ENCODE data around the gene SARS1. TPM values are rescaled to one million over a fixed set of nuclear protein-coding genes. Genes with fewer than 3 reads are reported as not detected.

The SARS1 gene
- polyA plus RNA-seq, 3 donors: 117 to 144 (median 143) TPM

GRCh38 chr1:109258481-109259466 is 45.1 kb downstream of the SARS1 start:
- no peak for DNase-seq

GRCh38 chr1:109259674-109260557 is 46.2 kb downstream of the SARS1 start:
- no peak for DNase-seq

- no peak for DNase-seq
Observed at GRCh38 chr1:109261006-109261405, 47.3 kb downstream of the SARS1 start.

GRCh38 chr1:109261578-109261977 is 47.9 kb downstream of the SARS1 start:
- DNase-seq: no peak

- DNase-seq: no peak
Observed at GRCh38 chr1:109262231-109263055, 48.7 kb downstream of the SARS1 start.

- DNase-seq: no peak
Observed at GRCh38 chr1:109263234-109263596, 49.5 kb downstream of the SARS1 start.

- peak; percentile 86 for DNase-seq
Observed at GRCh38 chr1:109263597-109264378, 50.1 kb downstream of the SARS1 start.

- no peak for DNase-seq
Observed at GRCh38 chr1:109264379-109264755, 50.6 kb downstream of the SARS1 start.

- DNase-seq: no peak
Observed at GRCh38 chr1:109265016-109265415, 51.3 kb downstream of the SARS1 start.

GRCh38 chr1:109265741-109266330 is 52.1 kb downstream of the SARS1 start:
- no peak for DNase-seq

GRCh38 chr1:109266965-109267364 is 53.2 kb downstream of the SARS1 start:
- DNase-seq: no peak

GRCh38 chr1:109267743-109268300 is 54.1 kb downstream of the SARS1 start:
- no peak for DNase-seq

GRCh38 chr1:109268431-109269211 is 54.9 kb downstream of the SARS1 start:
- no peak for DNase-seq

GRCh38 chr1:109269212-109269980 is 55.7 kb downstream of the SARS1 start:
- DNase-seq: no peak

- DNase-seq: no peak
Observed at GRCh38 chr1:109269981-109270622, 56.4 kb downstream of the SARS1 start.

- no peak for DNase-seq
Observed at GRCh38 chr1:109270623-109271317, 57.1 kb downstream of the SARS1 start.

- no peak for DNase-seq
Observed at GRCh38 chr1:109271458-109271857, 57.7 kb downstream of the SARS1 start.
